ENCODE data around the gene PKDREJ. TPM values are rescaled to one million over a fixed set of nuclear protein-coding genes. Genes with fewer than 3 reads are reported as not detected.

The PKDREJ gene
- total RNA-seq, 1 experiment from 2014 or later = not detected

DNA sequence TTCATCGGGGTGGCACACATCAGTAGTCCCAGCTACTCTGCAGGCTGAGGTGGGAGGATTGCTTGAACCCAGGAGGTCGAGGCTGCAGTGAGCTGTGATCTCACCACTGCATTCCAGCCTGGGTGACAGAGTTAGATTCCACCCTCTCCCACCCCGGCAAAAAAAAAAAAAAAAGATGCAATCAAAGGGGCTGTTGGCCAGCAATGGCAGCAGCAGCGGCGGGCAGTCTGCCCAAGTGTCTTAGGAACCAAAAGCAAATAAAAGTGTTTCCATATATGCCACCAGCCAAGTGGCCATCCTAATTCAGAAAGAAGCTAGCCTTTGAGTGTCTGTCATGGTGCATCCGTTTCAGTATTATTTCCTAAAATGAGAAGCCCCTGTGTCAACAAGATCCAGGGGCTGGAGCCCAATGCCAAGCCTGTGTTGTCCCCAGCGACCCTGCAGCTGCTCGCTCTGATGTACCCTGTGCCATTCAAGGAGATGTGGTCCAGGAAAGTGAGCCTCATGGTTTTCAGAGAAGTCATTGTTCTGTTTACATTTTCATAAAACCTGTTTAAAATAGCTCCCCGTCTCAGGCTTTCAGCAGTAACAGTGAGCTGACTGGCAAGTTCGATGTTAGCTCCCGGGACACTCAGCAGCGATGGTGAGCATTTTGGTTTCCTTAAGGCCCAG, 25.6 kb downstream of the PKDREJ start:
- DNase-seq (ENCODE audit: low spot score) = no peak

DNA sequence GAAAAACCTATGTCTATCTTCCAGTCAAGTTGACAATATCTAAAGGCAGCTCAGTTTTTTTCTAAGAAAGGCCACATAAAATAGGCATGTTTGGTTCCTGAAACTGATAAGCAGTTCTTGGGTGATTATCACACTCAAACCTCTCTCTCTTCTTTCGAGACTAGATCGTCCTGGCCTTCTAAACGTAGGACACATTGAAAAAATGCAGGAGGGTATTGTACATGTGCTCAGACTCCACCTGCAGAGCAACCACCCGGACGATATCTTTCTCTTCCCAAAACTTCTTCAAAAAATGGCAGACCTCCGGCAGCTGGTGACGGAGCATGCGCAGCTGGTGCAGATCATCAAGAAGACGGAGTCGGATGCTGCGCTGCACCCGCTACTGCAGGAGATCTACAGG, 28.2 kb downstream of the PKDREJ start:
- no peak for DNase-seq (ENCODE audit: low spot score)

DNA sequence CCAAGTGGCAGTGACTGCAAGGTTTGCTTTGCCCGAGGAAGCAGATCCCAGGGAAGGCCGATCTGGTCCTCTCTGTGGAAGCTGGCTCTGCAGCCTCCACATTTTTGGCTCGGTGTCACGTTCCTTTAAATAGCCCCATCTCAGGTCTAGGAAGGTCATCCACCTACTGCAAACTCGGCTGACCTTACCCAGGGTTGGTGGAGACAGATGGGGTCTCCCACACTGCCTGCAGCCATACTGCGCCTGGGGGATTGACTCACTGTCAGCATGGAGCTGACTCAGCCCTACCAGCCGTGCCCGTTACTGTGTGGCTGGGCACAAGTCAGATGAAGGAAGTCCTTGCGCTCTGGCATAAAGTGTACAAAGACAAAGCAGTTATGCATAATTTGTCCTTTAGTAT, 29.9 kb downstream of the PKDREJ start:
- no peak for DNase-seq (ENCODE audit: low spot score)

DNA sequence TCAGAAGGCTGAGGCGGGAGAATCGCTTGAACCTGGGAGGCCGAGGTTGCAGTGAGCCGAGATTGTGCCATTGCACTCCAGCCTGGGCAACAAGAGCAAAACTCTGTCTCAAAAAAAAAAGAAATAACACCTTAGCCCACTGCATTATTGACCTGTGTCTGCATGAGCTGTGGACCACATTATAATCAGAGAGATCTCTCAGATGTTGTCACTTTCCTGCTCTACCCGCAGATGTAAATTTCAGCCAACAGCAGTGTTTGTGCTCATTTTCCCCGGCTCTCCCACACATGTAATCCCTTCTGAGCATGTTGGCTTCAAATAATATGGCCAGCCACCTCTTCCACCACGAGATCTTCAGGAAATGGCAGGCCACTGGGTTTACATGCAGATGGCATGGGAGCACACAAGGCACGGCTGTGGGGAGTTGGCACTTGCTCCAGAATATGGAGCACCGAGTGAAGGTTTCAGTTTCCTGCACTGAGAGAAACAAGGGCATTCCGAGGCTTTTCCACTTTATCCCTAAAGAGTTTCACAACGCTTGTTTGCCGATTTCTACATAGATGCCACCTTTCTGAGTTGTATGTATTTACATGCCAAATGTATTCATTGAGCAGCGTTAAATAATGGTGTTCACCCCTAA, 32.8 kb downstream of the PKDREJ start:
- DNase-seq (ENCODE audit: low spot score) = no peak

DNA sequence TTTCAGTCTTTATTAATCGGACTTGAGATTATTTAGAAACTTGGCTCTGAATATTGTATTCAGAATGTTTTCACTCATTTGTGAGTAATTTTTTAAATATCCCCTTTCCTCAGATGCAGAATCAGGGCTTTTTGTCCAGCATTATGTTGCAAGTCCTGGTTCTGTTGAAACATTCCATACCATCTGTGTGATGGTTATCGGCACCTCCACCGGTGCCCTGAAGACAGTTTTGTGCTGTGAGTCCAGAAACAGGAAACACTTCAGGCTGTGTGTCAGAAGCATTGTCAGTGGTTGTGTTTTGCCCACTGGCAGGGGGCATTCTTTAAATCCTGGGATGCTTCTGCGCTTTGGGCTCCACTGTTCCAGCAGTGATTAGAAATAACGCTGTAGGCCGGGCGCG, 33.4 kb downstream of the PKDREJ start:
- no peak for DNase-seq (ENCODE audit: low spot score)

DNA sequence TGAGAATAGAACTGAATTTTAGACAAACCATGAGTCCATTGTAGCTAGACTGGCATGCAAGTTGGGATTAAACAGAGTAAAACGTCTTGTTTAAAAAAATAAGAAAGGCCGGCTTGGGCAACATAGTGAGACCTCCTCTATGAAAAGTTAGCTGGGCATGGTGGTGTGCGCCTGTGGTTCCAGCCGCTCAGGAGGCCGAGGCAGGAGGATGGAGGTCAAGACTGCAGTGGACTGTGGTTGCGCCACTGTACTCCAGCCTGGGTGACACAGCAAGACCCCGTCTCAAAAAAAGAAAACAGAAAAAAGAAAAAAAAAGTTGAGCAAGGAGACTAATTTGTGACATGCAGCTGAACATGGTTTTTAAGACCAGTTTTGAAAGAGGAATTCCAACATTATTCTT, 36.6 kb downstream of the PKDREJ start:
- no peak for DNase-seq (ENCODE audit: low spot score)

DNA sequence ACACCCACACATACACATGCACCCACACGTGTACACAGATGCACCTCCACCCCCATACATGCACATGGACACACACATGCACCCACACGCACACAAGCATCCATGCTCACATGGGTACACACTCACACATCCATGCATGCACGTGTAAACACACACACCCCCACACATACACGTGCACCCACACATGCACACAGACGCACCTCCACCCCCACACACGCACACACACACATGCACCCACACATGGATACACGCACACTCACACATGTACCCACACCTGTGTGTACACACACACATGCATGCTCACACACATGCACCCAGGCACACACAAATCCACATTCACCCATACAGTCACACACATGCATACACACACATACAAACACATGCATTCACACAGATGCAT, 37.5 kb downstream of the PKDREJ start:
- no peak for DNase-seq (ENCODE audit: low spot score)

DNA sequence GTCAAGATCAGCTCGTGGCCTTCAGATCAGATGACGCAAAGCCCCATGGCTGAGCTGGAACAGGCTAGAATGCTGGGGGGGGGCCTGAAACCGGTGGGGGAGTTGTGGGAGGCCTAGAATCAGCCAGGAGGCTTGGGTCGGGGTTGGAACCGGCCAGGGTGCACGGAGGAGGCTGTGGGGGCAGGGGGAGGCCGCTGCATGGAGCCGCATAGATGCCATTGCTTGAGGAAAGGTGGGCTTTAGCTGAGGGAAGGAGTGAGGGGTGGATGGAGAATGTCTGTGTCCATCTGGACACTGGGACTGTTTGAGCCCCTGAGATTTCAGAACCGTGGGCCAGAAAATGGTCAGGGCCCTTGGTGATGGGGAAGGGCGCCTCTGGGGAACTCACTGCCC, 38.2 kb downstream of the PKDREJ start:
- no peak for DNase-seq (ENCODE audit: low spot score)

DNA sequence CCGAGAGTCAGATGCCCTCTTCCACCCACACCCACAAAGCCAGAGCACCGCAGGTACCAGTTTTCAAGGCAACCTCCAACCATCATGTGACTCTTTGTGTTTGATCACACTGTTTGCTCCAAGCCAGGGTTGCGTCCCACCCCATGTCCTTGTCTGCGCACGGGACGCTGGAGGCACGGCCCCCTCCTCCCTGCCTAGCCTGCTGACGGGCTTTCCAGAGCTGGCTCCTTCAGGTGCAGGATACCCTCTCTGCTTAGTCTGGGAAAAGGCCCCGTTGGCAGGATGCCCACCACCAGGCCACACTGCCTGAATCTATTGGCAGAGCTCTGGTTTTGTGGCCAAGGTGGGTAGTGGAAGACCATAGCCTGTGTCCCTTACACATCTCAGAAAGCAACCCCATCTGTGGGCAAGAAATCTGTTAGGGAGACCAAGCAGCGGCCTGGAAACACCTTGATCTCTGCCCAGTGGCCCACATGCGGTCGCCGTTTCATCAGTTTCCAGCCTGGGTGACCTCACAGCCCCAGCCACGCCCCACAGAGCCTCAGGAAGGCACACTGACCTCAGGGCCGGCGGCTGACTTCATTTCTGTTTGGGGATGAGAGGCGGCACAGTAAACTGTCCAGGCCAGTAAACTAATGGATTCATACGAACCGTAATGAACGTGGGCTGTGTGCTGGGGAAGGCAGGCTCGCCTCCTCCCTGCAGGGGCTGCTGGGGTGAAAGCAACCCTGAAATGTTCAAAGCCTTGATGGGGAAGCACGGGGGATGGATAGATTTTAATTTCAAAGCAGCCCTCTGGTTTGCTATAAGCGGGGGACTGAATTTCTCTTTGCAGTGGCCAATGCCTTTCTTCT, 38.9 kb downstream of the PKDREJ start:
- DNase-seq (ENCODE audit: low spot score) = no peak

DNA sequence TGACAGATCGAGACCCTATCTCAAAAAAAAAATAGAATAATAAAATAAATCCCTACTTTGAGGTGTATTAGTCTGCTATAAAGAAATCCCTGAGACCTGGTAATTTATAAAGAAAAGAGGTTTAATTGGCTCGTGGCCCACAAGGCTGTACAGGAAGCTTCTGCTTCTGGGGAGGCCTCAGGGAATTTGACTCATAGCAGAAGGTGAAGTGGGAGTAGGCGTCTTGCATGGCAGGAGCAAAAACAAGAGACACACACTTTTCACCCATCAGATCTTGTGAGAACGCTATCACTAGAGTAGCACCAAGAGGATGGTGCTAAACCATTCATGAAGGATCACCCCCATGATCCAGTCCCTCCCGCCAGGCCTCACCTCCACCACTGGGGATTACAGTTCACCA, 42.2 kb downstream of the PKDREJ start:
- no peak for DNase-seq (ENCODE audit: low spot score)

DNA sequence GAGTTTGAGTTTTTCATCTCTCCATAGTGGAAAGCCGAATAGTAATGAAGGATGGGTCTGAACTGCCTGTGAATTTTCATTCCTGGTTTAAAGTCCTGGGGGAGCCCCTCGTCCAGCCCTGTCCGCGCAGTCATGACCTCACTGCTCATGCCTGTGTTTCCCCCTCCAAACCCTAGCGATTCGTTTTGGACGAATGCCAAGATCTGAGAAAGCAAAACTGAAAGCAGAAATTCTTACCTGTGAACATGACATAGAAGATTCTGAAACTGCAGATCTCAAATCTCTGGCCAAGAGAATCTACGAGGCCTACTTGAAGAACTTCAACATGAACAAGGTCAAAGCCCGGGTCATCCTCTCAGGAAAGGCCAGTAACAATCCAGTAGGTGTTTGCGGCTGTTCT, 43.5 kb downstream of the PKDREJ start:
- DNase-seq (ENCODE audit: low spot score) = no peak

DNA sequence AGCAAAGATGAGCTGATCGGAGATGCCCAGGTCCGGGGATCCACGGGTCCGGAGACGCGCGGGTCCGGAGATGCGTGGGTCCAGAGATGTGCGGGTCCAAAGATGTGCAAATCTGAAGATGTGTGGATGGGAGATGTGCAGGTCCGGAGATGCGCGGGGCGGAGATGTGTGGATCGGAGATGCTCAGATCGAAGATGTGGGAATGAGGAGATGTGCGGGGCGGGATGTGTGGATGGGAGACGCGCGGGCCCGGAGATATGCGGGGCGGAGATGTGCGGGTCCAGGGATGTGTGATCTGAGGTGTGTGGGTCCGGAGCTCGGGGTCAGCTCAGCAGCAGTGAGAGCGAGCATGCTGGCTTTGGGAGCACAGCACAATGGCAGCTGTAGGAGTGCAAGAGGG, 48.5 kb downstream of the PKDREJ start:
- no peak for DNase-seq (ENCODE audit: low spot score)

DNA sequence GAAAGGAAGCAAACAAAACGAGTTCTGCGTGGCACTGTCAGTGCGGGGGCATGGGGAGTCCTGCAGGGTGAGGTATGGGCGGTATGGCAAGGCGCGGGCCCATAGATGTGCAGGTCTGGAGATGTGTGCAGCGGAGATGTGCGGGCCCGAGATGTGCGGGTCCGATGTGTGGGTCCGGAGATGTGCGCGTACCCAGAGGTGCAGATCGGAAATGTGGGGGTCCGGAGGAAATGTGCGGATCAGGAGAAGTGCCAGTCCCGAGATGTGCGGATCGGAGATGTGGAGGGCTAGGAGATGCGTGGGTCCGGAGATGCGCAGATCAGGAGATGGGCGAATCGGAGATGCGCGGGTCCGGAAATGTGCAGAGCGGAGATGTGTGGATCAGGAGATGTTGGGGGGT, 49.0 kb downstream of the PKDREJ start:
- no peak for DNase-seq (ENCODE audit: low spot score)

DNA sequence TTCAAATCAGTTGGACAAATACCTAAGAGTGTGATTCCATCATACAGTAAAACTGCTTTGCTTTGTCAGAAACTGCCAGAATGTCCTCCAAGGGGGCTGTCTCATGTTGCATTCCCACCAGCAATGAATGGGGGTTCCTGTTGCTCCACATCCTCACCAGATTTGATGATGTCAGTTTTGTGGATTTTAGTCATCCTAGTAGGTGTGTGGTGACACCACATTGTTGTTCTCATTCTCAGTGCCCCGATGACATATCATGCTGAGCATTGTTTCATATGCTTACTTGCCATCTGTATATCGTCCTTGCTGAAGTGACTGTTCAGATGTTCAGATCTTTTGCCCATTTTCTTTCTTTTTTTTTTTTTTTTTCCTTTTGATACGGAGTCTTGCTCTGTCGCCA, 50.1 kb downstream of the PKDREJ start:
- no peak for DNase-seq (ENCODE audit: low spot score)

DNA sequence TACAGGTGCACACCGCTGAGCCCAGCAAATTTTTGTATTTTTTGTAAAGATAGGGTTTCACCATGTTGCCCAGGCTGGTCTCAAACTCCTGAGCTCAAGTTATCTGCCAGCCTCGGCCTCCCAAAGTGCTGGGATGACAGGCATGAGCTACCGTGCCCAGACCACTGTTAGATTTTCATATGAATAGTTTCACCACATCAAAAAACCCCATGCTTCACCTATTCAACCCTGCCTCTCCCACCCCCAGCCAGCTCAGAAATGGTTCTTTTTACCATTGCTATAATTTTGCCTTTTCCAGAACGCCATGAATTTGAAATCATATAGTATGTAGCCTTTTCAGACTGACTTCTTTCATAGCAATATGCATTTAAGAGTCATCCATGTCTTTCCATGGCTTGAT, 50.9 kb downstream of the PKDREJ start:
- no peak for DNase-seq (ENCODE audit: low spot score)

DNA sequence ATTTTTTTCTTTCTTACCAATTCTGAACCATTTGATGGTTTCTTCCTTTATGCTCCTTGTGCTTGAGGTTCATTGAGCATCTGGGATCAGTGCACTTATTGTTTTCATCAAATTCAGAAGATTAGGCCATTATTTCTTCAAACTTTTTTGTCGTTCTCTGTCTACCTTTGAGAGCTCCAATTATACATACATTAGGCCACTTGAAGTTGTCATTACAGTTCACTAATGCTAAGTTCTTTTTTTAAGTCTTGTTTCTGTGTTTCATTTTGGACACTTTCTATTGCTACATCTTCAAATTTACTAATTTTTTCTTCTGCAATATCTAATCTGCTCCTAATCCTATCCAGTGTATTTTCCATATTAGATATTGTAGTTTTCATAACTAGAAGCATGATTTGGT, 53.9 kb downstream of the PKDREJ start:
- DNase-seq (ENCODE audit: low spot score) = no peak

Other genes with a start within 250 kb of the PKDREJ start
- 14.6 and 18.1 TPM in 2 replicates for gene PPARA, start 112.8 kb downstream of the PKDREJ start, total RNA-seq (2014; rRNA removed; shearing (Covaris generic))
- 9.5 and 19.5 TPM in 2 replicates for gene CDPF1, start 13.1 kb downstream of the PKDREJ start, total RNA-seq (2014; rRNA removed; shearing (Covaris generic))
- 37.0 and 43.6 TPM in 2 replicates for gene TTC38, start 4.7 kb upstream of the PKDREJ start, total RNA-seq (2014; rRNA removed; shearing (Covaris generic))
- gene GTSE1, start 33.5 kb upstream of the PKDREJ start, total RNA-seq (2014; rRNA removed; shearing (Covaris generic)) = 22.0 and 23.5 TPM in 2 replicates
- gene TRMU, start 72.4 kb upstream of the PKDREJ start, total RNA-seq (2014; rRNA removed; shearing (Covaris generic)) = 56.3 and 64.7 TPM in 2 replicates